IPS-18c (cell line): ENCODE results near the gene TSPAN15.
A peak's percentile ranks its signal among the peaks of the same experiment; 100 is the strongest.

ENCODE experiments used
- H3K4me3 ChIP-seq: 2 replicates; pipeline ENCODE4 v1.7.0; 2013; ENCODE audit warnings: low read depth, mild to moderate bottlenecking, low read length, moderate library complexity; ENCODE audit not compliant: insufficient read depth
- H3K9me3 ChIP-seq: one replicate; pipeline ENCODE4 v1.6.1; 2013; ENCODE audit warnings: mild to moderate bottlenecking, low read length, moderate library complexity; ENCODE audit not compliant: control insufficient read depth, insufficient read depth

Gene TSPAN15

GRCh38 chr10:69451209-69451783, at the start of gene TSPAN15:
TSS of gene TSPAN15 (plus strand) at chr10:69451465. CDS start at chr10:69451595, 130 bp downstream.
- Histone ChIP-seq H3K9me3 (peaks cover 8% of the 10 kb centered on the region), H3K4me3 (peak within 1 kb of the TSS; percentile 77)

GRCh38 chr10:69402386-69402785, 48.9 kb upstream of the TSPAN15 start:
- Histone ChIP-seq H3K4me3 (no peak overlapping the region), H3K9me3 (peaks cover 2% of the 10 kb centered on the region)

- no peak overlapping the region for H3K4me3 ChIP-seq
- peaks cover 2% of the 10 kb centered on the region for H3K9me3 ChIP-seq
Observed at GRCh38 chr10:69403066-69403465, 48.2 kb upstream of the TSPAN15 start.

GRCh38 chr10:69403519-69403918, 47.7 kb upstream of the TSPAN15 start:
- Histone ChIP-seq H3K9me3 (peaks cover 2% of the 10 kb centered on the region), H3K4me3 (no peak overlapping the region)

GRCh38 chr10:69404786-69405185, 46.5 kb upstream of the TSPAN15 start:
- H3K4me3 ChIP-seq: no peak overlapping the region
- H3K9me3 ChIP-seq: no peaks in the 10 kb centered on the region

- Histone ChIP-seq H3K4me3 (no peak overlapping the region), H3K9me3 (no peaks in the 10 kb centered on the region)
Observed at GRCh38 chr10:69405221-69405620, 46.0 kb upstream of the TSPAN15 start.

GRCh38 chr10:69406302-69406811, 44.9 kb upstream of the TSPAN15 start:
- H3K9me3 ChIP-seq: no peaks in the 10 kb centered on the region
- H3K4me3 ChIP-seq: no peak overlapping the region

- no peak overlapping the region for H3K4me3 ChIP-seq
- H3K9me3 ChIP-seq: no peaks in the 10 kb centered on the region
Observed at GRCh38 chr10:69406816-69407580, 44.3 kb upstream of the TSPAN15 start.

GRCh38 chr10:69407621-69408301, 43.5 kb upstream of the TSPAN15 start:
- Histone ChIP-seq H3K4me3 (no peak overlapping the region), H3K9me3 (no peaks in the 10 kb centered on the region)

GRCh38 chr10:69408318-69409175, 42.7 kb upstream of the TSPAN15 start:
- Histone ChIP-seq H3K9me3 (no peaks in the 10 kb centered on the region), H3K4me3 (peak overlapping the region; percentile 36; the same call in 1 of the 2 replicates)

- peak overlapping the region; percentile 36; the same call in 1 of the 2 replicates for H3K4me3 ChIP-seq
- H3K9me3 ChIP-seq: no peaks in the 10 kb centered on the region
Observed at GRCh38 chr10:69409176-69409495, 42.1 kb upstream of the TSPAN15 start.

GRCh38 chr10:69409968-69410367, 41.3 kb upstream of the TSPAN15 start:
- Histone ChIP-seq H3K4me3 (no peak overlapping the region), H3K9me3 (no peaks in the 10 kb centered on the region)

- Histone ChIP-seq H3K9me3 (no peaks in the 10 kb centered on the region), H3K4me3 (no peak overlapping the region)
Observed at GRCh38 chr10:69410487-69410886, 40.8 kb upstream of the TSPAN15 start.

GRCh38 chr10:69411476-69411875, 39.8 kb upstream of the TSPAN15 start:
- Histone ChIP-seq H3K4me3 (no peak overlapping the region), H3K9me3 (no peaks in the 10 kb centered on the region)

- Histone ChIP-seq H3K9me3 (no peaks in the 10 kb centered on the region), H3K4me3 (no peak overlapping the region)
Observed at GRCh38 chr10:69412232-69412790, 39.0 kb upstream of the TSPAN15 start.

GRCh38 chr10:69413221-69413865, 37.9 kb upstream of the TSPAN15 start:
- Histone ChIP-seq H3K9me3 (no peaks in the 10 kb centered on the region), H3K4me3 (no peak overlapping the region)
